Measurements from ENCODE around the gene KIAA0513.

The KIAA0513 gene

DNA sequence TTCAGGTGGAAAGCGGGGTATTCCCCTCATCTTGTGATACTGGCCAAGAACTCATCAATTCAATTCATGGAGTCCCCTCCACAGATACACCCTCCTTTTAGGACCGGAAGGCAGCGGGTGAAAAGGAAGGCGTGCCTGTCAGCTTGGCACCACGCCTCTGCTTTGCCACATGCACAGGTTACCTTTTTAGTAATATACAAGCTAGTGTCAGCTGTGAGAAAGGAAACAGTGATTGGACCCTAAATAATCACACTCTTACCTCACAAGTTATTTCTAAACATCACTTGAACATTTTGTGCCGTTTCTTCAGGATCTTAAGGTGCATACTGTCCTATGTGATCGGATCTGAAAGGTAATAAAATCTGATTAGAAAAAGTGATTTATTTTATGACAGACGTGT, 31.9 kb upstream of the KIAA0513 start:
- TF ChIP-seq, protein P1, sequence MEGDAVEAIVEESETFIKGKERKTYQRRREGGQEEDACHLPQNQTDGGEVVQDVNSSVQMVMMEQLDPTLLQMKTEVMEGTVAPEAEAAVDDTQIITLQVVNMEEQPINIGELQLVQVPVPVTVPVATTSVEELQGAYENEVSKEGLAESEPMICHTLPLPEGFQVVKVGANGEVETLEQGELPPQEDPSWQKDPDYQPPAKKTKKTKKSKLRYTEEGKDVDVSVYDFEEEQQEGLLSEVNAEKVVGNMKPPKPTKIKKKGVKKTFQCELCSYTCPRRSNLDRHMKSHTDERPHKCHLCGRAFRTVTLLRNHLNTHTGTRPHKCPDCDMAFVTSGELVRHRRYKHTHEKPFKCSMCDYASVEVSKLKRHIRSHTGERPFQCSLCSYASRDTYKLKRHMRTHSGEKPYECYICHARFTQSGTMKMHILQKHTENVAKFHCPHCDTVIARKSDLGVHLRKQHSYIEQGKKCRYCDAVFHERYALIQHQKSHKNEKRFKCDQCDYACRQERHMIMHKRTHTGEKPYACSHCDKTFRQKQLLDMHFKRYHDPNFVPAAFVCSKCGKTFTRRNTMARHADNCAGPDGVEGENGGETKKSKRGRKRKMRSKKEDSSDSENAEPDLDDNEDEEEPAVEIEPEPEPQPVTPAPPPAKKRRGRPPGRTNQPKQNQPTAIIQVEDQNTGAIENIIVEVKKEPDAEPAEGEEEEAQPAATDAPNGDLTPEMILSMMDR (IDR thresholded peaks at IDR 0.05; ENCODE audit: low read depth, low read length), result no peak
- H3K4me3 ChIP-seq (ENCODE audit: low read depth, low read length), result no peak overlapping the region
- no peak for DNase-seq
- H3K9me3 ChIP-seq, result no peaks in the 10 kb centered on the region
- peaks cover 38% of the 10 kb centered on the region for H3K36me3 ChIP-seq
- no peaks in the 10 kb centered on the region for H3K27me3 ChIP-seq
- no peaks in the 10 kb centered on the region for H3K4me1 ChIP-seq

DNA sequence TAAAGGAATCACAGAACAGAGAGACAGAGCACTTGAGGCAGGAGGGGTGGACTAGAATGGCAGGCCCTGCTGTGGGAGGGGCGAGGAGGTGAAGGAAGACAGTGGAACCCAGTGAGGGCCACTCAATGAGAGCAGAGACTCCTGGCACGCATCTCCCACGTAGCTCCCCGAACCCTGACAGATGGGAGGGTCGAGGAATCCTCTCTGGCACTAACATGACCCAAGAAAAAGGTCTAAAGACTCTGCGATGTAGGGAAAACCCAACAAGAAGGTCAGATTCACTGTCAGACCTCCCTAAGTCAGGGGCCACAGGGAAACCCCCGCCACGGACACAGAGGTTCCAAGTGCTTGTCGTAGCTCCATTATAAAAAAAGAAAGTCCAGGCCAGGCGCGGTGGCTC, 31.2 kb upstream of the KIAA0513 start:
- H3K4me1 ChIP-seq, result no peaks in the 10 kb centered on the region
- H3K4me3 ChIP-seq (ENCODE audit: low read depth, low read length), result no peak overlapping the region
- TF ChIP-seq, protein P1 (IDR thresholded peaks at IDR 0.05; ENCODE audit: low read depth, low read length), result no peak
- H3K9me3 ChIP-seq, result no peaks in the 10 kb centered on the region
- H3K36me3 ChIP-seq, result peaks cover 40% of the 10 kb centered on the region
- DNase-seq, result no peak
- no peaks in the 10 kb centered on the region for H3K27me3 ChIP-seq

DNA sequence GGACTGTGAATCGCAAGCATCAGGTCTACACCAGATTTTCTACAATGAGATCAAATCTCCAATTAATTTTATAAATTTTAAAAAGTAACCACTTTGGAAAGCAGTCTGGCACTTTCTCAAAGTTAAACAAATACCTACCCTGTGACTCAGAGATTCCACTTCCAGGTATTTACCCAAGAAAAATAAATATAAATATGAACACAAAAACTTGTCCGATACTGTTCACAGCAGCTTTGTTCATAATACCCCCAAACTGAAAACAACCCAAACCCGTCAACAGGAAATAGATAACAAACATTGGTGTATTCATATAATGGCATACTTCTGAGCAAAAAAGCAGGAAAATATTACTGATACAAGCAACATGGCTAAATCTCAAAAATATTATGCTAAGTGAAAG, 28.4 kb upstream of the KIAA0513 start:
- no peak overlapping the region for H3K4me3 ChIP-seq (ENCODE audit: low read depth, low read length)
- no peaks in the 10 kb centered on the region for H3K27me3 ChIP-seq
- H3K36me3 ChIP-seq, result peaks cover 36% of the 10 kb centered on the region
- no peaks in the 10 kb centered on the region for H3K9me3 ChIP-seq
- no peak for DNase-seq
- no peaks in the 10 kb centered on the region for H3K4me1 ChIP-seq
- TF ChIP-seq, protein P1 (IDR thresholded peaks at IDR 0.05; ENCODE audit: low read depth, low read length), result no peak

DNA sequence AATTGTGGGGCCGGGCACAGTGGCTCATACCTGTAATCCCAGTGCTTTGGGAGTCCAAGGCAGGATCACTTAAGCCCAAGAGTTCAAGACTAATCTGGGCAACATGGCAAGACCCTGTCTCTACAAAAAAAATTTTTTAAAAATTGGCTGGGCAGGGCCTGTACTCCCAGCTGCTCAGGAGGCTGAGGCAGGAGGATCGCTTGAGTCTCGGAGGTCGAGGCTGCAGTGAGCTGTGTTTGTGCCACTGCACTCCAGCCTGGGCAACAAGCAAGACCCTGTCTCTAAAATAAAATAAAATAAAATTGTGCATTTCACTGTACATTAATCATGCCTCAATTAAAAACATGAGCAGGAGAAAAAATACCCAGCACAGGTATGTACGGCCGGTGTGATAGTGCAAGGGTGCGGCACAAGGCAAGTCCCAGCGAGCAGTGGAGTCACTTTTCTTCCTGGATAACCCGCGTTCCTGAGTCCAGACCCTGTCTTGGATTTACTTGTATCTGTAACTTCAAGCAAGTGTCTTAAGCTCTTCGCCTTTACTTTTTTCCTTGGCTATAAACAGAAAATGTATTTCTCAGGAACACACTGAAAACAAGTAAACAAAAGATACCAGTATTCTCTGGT, 27.6 kb upstream of the KIAA0513 start:
- DNase-seq, result no peak
- H3K27me3 ChIP-seq, result no peaks in the 10 kb centered on the region
- no peak overlapping the region for H3K4me3 ChIP-seq (ENCODE audit: low read depth, low read length)
- TF ChIP-seq, protein P1 (IDR thresholded peaks at IDR 0.05; ENCODE audit: low read depth, low read length), result no peak
- no peaks in the 10 kb centered on the region for H3K9me3 ChIP-seq
- H3K36me3 ChIP-seq, result peaks cover 28% of the 10 kb centered on the region
- no peaks in the 10 kb centered on the region for H3K4me1 ChIP-seq

DNA sequence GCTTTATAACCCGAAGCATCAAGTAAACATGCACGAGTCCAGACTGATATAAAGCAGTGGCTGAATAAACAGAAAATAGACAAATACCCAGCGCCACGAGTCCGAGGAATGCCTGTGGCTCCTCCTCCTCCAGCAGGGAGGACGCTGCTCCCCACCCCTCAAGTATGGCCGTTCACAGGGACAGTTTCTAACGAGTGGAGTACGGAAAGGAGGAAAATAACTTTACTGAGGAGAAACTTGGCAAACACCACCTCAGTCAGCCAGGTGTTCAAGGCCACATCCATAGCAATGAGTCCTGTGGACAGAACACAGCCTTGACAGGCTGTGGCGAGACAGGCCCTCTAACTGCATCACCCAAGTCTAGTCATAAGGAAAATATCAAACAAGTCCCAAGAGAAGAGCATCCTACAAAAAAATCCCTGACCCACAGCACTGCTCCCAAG, 25.5 kb upstream of the KIAA0513 start:
- no peak overlapping the region for H3K4me3 ChIP-seq (ENCODE audit: low read depth, low read length)
- peaks cover 25% of the 10 kb centered on the region for H3K36me3 ChIP-seq
- no peak for DNase-seq
- H3K27me3 ChIP-seq, result no peaks in the 10 kb centered on the region
- peaks cover 2% of the 10 kb centered on the region; the same call in 1 of the 2 replicates for H3K4me1 ChIP-seq
- TF ChIP-seq, protein P1 (IDR thresholded peaks at IDR 0.05; ENCODE audit: low read depth, low read length), result no peak
- H3K9me3 ChIP-seq, result no peaks in the 10 kb centered on the region

DNA sequence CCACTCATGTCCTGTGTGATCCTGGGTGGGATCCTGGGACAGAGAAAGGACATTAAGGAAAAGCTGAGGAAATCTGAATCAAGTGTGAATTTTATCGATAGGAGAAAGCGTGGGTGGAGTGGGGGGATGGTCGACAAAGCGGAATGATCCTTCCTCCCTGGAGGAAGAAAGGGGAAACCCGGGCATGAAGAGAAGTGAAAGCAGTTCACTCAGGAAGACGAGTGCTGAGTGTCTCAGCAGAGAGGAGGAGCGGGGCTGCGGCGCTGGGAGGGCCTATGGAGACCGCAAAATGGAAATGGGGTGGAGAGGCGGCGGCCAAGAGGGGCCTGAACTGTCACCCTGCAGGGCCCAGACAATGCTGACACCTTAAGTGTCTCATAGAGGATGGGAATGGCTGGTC, 25.0 kb upstream of the KIAA0513 start:
- Histone ChIP-seq H3K27me3 (no peaks in the 10 kb centered on the region), H3K36me3 (peaks cover 25% of the 10 kb centered on the region), H3K4me1 (peaks cover 2% of the 10 kb centered on the region; the same call in 1 of the 2 replicates), H3K4me3 (ENCODE audit: low read depth, low read length) (no peak overlapping the region), H3K9me3 (no peaks in the 10 kb centered on the region)
- DNase-seq, result no peak
- TF ChIP-seq, protein P1 (IDR thresholded peaks at IDR 0.05; ENCODE audit: low read depth, low read length), result no peak
